DMS79 (cell line): ENCODE results near the gene TRAPPC12.
"Not testable (repeated sequence)": the region's sequence is repeated elsewhere in the genome, so short reads cannot be mapped to it uniquely, and the experiment has no call there.

ENCODE experiments used
- DNase-seq: peaks from one replicate; lab custom pipeline; 2025; lab: John Stamatoyannopoulos, UW

The TRAPPC12 gene

GRCh38 chr2:3486047-3487027 is 106.8 kb downstream of the TRAPPC12 start:
- no peak for DNase-seq

GRCh38 chr2:3487028-3487425 is 107.5 kb downstream of the TRAPPC12 start:
- no peak for DNase-seq

- DNase-seq, result no peak
Observed at GRCh38 chr2:3487432-3487831, 107.9 kb downstream of the TRAPPC12 start.

GRCh38 chr2:3488061-3488531 is 108.6 kb downstream of the TRAPPC12 start:
- DNase-seq, result no peak

GRCh38 chr2:3488855-3489763 is 109.6 kb downstream of the TRAPPC12 start:
- DNase-seq, result no peak

GRCh38 chr2:3489764-3490115 is 110.2 kb downstream of the TRAPPC12 start:
- DNase-seq, result no peak

- DNase-seq, result no peak
Observed at GRCh38 chr2:3490191-3491170, 111.0 kb downstream of the TRAPPC12 start.

- DNase-seq, result no peak
Observed at GRCh38 chr2:3491306-3491705, 111.8 kb downstream of the TRAPPC12 start.

- no peak for DNase-seq
Observed at GRCh38 chr2:3491716-3492474, 112.4 kb downstream of the TRAPPC12 start.

- DNase-seq, result not testable (repeated sequence)
Observed at GRCh38 chr2:3492475-3492787, 112.9 kb downstream of the TRAPPC12 start.

- no peak for DNase-seq
Observed at GRCh38 chr2:3492951-3493614, 113.6 kb downstream of the TRAPPC12 start.

GRCh38 chr2:3493615-3494007 is 114.1 kb downstream of the TRAPPC12 start:
- DNase-seq, result no peak

- no peak for DNase-seq
Observed at GRCh38 chr2:3494984-3495666, 115.6 kb downstream of the TRAPPC12 start.

GRCh38 chr2:3496708-3497080 is 117.2 kb downstream of the TRAPPC12 start:
- DNase-seq, result not testable (repeated sequence)

GRCh38 chr2:3498783-3499394 is 119.4 kb downstream of the TRAPPC12 start:
- DNase-seq, result no peak

GRCh38 chr2:3500326-3500899 is 120.9 kb downstream of the TRAPPC12 start:
- no peak for DNase-seq

- DNase-seq, result no peak
Observed at GRCh38 chr2:3503046-3503445, 123.6 kb downstream of the TRAPPC12 start.

- DNase-seq, result no peak
Observed at GRCh38 chr2:3503483-3503882, 124.0 kb downstream of the TRAPPC12 start.

GRCh38 chr2:3504741-3505140 is 125.2 kb downstream of the TRAPPC12 start:
- DNase-seq, result no peak
